T-cell (primary cell): Measurements from ENCODE around the gene ERBIN. TPM values are rescaled to one million over a fixed set of nuclear protein-coding genes. Genes with fewer than 3 reads are reported as not detected.
"Not testable (repeated sequence)": the region's sequence is repeated elsewhere in the genome, so short reads cannot be mapped to it uniquely, and the experiment has no call there.

Experiments
- ATAC-seq, 4 experiments: fragments of 200-7000 bp in 3 of 4; fragments of 150-1000 bp in 1 of 4; cut with Tn5 transposase; replicated peaks in 1 of 4; 1 replicate in 3 of 4; 2 replicates in 1 of 4; pipeline ENCODE4 v1.10.0; 2021; ENCODE audit warnings: moderate library complexity in 3 of 4, mild to moderate bottlenecking in 2 of 4, moderate number of reproducible peaks in 1 of 4
- CTCF ChIA-PET, 2 donors: fragments of 300-600 bp; sonication (Branson Sonifier 250); formaldehyde crosslinking; loops; one replicate each; lab custom pipeline; 2022; ENCODE audit warnings: antibody characterized with exemption in 2 of 2; lab: Charles Lee
- POLR2A ChIA-PET, 2 donors: fragments of 300-600 bp; sonication (Branson Sonifier 250); formaldehyde crosslinking; loops; one replicate each; lab custom pipeline; 2022; ENCODE audit warnings: antibody characterized with exemption in 2 of 2; lab: Charles Lee
- DNase-seq, 35 experiments: peaks; one replicate each; pipeline versions ENCODE4 v3.0.0 to v3.0.0-alpha.2; 2013 to 2023
- H3K27ac ChIP-seq: one replicate; pipeline ENCODE4 v1.5.1; 2013; ENCODE audit warnings: low read length
- H3K27me3 ChIP-seq, 2 experiments: replicated peaks in 1 of 2; 1 replicate in 1 of 2; 2 replicates in 1 of 2; pipeline versions ENCODE4 v1.6.1 to v1.7.0; 2013; ENCODE audit warnings: low read length in 1 of 2, mixed read lengths in 1 of 2; ENCODE audit not compliant: control insufficient read depth in 2 of 2, insufficient read depth in 2 of 2; ENCODE audit errors: extremely low read depth in 1 of 2
- H3K36me3 ChIP-seq, 2 donors: 1 replicate in 1 of 2; 2 replicates in 1 of 2; pipeline versions ENCODE4 v1.6.1 to v1.7.0; 2013; ENCODE audit warnings: low read length in 1 of 2; ENCODE audit not compliant: control insufficient read depth in 2 of 2, insufficient read depth in 1 of 2; ENCODE audit errors: extremely low read depth in 1 of 2
- H3K4me1 ChIP-seq, 2 experiments: 1 replicate in 1 of 2; 2 replicates in 1 of 2; pipeline versions ENCODE4 v1.6.1 to v1.7.0; 2013; ENCODE audit warnings: low read length in 2 of 2, mixed read lengths in 1 of 2; ENCODE audit not compliant: insufficient read depth in 2 of 2, control insufficient read depth in 1 of 2; ENCODE audit errors: extremely low read depth in 1 of 2
- H3K4me3 ChIP-seq, 2 donors: 1 replicate in 1 of 2; 2 replicates in 1 of 2; pipeline versions ENCODE4 v1.5.1 to v1.7.0; 2013; ENCODE audit warnings: mild to moderate bottlenecking in 2 of 2, low read length in 1 of 2, moderate library complexity in 1 of 2; ENCODE audit not compliant: control insufficient read depth in 1 of 2; ENCODE audit errors: extremely low read depth in 1 of 2
- H3K9me3 ChIP-seq: 2 replicates; pipeline ENCODE4 v1.7.0; 2013
- H3K27ac Mint-ChIP-seq, 2 donors: one replicate each; pipeline ENCODE4 v1.8.0; 2020 to 2021; ENCODE audit warnings: mild to moderate bottlenecking in 2 of 2, mixed read lengths in 2 of 2
- H3K27me3 Mint-ChIP-seq, 2 donors: one replicate each; pipeline ENCODE4 v1.8.0; 2021 to 2022; ENCODE audit warnings: mixed read lengths in 2 of 2
- H3K36me3 Mint-ChIP-seq: one replicate; pipeline ENCODE4 v1.8.0; 2021; ENCODE audit warnings: mixed read lengths
- H3K4me1 Mint-ChIP-seq, 3 donors: one replicate each; pipeline ENCODE4 v1.8.0; 2020 to 2022; ENCODE audit warnings: mixed read lengths in 3 of 3, mild to moderate bottlenecking in 1 of 3
- H3K4me3 Mint-ChIP-seq, 3 donors: one replicate each; pipeline ENCODE4 v1.8.0; 2020 to 2022; ENCODE audit warnings: mild to moderate bottlenecking in 3 of 3, mixed read lengths in 3 of 3, moderate library complexity in 3 of 3
- H3K9me3 Mint-ChIP-seq, 3 donors: one replicate each; pipeline ENCODE4 v1.8.0; 2020 to 2022; ENCODE audit warnings: mixed read lengths in 3 of 3
- WGBS: methylation state at CpG from one replicate; pipeline ENCODE4 v1.1.5; 2013; ENCODE audit warnings: missing lambda C conversion rate; ENCODE audit not compliant: insufficient coverage; 5-methylcytosine and 5-hydroxymethylcytosine counted together
- total RNA-seq, 35 experiments: library from RNA in 6 of 35; stranded (reverse) in 6 of 35; fragments of 120-200 nt in 1 of 35; gene quantifications; one replicate each; pipeline versions ENCODE4 v1.2.1 to v1.2.4 and lab custom pipeline; 2013 to 2026

The ERBIN gene
- total RNA-seq, 5 donors from 2014 or later (not counting 1 experiment from before 2014, with no cell fraction given): 105 to 125 (median 112) TPM

DNA sequence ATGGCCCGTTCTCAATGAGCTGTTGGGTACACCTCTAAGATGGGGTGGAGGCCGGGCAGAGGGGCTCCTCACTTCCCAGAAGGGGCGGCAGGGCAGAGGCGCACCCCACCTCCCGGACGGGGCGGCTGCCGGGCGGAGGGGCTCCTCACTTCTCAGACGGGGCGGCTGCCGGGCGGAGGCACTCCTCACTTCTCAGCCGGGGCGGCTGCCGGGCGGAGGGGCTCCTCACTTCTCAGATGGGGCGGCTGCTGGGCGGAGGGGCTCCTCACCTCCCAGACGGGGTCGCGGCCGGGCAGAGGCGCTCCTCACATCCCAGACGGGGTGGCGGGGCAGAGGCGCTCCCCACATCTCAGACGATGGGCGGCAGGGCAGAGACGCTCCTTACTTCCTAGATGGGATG is 31.3 kb downstream of the ERBIN start:
- POLR2A ChIA-PET, ATAC-seq, H3K27ac ChIP-seq, H3K4me3 Mint-ChIP-seq, DNase-seq, H3K4me3 ChIP-seq, H3K27ac Mint-ChIP-seq, H3K27me3 ChIP-seq, H3K9me3 Mint-ChIP-seq, H3K9me3 ChIP-seq, CTCF ChIA-PET, H3K27me3 Mint-ChIP-seq, H3K36me3 ChIP-seq: not testable (repeated sequence)
- Mint-ChIP-seq H3K4me1 (peaks cover 74 to 84% (median 77%) of the 10 kb centered on the region in 3 donors), H3K36me3 (peaks cover 27% of the 10 kb centered on the region)
- H3K4me1 ChIP-seq: peaks cover 3 to 17% of the 10 kb centered on the region in 2 experiments
- WGBS: 100% methylated on average over 4 of the region's 30 CpGs

DNA sequence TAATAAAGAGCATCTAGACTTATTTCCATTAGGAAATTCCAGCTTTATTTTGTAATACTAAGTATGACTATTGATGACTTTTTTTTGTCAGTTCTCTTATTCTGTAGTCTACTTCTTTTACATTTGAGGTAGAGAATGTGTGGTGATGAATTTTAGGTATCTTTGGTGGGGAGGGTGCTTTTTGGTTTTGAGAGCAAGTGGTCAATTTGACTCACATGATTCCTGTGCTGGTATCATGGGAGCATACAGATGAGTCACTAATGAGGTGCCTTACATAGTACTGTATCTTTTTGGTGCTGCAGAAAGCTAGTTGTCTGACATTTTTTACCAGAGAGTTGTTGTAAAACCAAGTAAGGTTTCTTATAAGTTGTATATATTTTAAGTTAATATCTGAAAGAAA is 35.3 kb downstream of the ERBIN start:
- Mint-ChIP-seq H3K9me3 (no peaks in the 10 kb centered on the region), H3K27me3 (no peaks in the 10 kb centered on the region), H3K27ac (peak overlapping the region; percentile 7 to 64), H3K4me1 (peaks cover 73 to 78% (median 78%) of the 10 kb centered on the region in 3 donors), H3K36me3 (peaks cover 24% of the 10 kb centered on the region), H3K4me3 (peak overlapping the region in 1 of 3 donors; percentile 0)
- DNase-seq: no peak
- Histone ChIP-seq H3K27ac (no peak overlapping the region), H3K36me3 (peaks cover 0 to 6% of the 10 kb centered on the region in 2 donors), H3K4me1 (peaks cover 13 to 29% of the 10 kb centered on the region in 2 experiments), H3K4me3 (no peak overlapping the region), H3K9me3 (no peaks in the 10 kb centered on the region), H3K27me3 (no peaks in the 10 kb centered on the region)
- ChIA-PET POLR2A (interaction anchor here (0.6 to 0.7 kb wide), 2 partner anchors 28 to 42 kb away, joined by 3 to 8 read pairs; no protein-coding TSS in a partner anchor), CTCF (no interaction called here)
- ATAC-seq: peak in 3 of 4 experiments; percentile 41 to 44 (median 43)

DNA sequence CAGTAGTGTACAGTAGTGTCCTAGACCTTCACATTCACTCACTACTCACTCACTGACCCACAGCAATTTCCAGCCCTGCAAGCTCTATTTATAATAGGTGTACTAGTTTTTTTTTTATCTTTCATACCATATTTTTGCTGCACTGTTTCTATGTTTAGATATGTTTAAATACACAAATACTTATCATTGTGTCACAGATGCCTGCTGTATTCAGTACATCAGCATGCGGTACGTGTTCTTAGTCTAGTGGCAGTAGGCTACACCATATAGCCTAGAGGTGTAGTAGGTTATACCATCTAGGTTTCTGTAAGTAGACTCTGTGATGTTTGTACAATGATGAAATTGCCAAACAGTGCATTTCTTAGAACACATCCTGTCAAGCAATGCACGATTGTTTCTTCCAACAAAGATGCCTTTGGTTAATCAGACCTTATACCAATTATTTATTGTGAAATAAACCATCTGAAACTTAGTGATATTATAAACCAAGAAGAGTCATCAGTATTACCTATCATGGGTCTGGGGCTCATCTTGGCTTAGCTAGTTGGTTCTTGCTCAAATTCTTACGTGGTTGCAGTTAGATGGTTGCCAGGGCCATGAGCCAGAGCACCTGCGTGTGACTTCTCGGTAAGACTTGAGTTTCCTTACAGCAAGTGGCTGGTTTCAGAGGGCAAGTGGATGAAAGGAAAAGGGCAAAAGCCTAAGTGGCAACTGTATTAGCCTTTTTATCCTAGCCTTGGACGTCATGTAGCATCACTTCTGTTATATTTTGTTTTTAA is 41.1 kb downstream of the ERBIN start:
- ChIA-PET POLR2A (interaction anchor here in 1 of 2 donors (0.6 kb wide), 1 partner anchor 88 kb away, joined by 3 read pairs; no protein-coding TSS in a partner anchor), CTCF (interaction anchor here (1.0 to 1.4 kb wide), 2 partner anchors 22 to 206 kb away, joined by 3 read pairs; no protein-coding TSS in a partner anchor)
- Mint-ChIP-seq H3K36me3 (peaks cover 15% of the 10 kb centered on the region), H3K4me3 (peak overlapping the region in 2 of 3 donors; percentile 4 to 63), H3K9me3 (no peaks in the 10 kb centered on the region), H3K27me3 (no peaks in the 10 kb centered on the region), H3K4me1 (peaks cover 79 to 87% (median 80%) of the 10 kb centered on the region in 3 donors), H3K27ac (peak overlapping the region; percentile 40 to 66)
- Histone ChIP-seq H3K4me1 (peaks cover 30 to 40% of the 10 kb centered on the region in 2 experiments), H3K36me3 (no peaks in the 10 kb centered on the region), H3K27ac (no peak overlapping the region), H3K4me3 (no peak overlapping the region), H3K9me3 (no peaks in the 10 kb centered on the region), H3K27me3 (no peaks in the 10 kb centered on the region)
- no peak for DNase-seq
- peak in 2 of 4 experiments; percentile 46 to 55 for ATAC-seq
- WGBS: 90% methylated on average over 3 of the region's 7 CpGs

DNA sequence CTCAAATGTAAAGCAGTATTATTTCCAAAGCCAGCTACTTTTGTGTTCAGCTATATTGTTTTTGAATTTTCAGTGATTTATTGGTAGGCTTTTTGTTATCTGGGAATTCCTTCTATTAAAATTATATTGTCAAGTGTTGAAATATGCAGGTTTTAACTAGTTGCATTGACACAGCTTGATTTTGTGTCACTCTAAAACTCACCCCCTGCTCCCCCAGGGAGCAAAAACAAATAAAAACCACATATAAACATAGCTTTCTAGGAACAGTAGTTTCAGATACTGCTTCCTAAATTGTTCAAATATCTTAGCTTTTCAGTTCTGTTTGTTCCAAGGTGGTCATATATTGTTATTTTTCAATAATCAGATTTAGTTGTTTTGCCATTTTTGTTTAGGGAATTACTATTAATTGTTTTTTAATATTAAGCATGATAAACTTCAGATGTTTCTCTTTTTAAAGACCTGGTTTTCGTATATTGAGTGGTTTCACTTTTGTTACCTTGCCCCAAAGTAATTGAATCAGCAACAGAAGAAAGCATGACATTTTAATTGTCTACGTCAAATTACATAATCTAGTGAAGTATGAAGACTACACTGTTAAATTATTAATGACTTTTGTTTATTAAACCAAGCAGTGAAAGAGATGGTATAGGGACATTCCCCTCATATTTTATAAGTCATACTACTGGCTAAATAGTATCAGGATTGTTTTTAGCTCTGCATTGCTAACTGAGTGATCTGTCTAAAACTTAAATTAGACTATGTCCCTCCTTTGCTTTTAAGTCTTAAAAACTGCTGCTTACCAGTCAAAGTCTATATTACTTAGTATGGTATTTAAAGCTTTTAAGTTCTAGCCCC is 43.4 kb downstream of the ERBIN start:
- H3K36me3 Mint-ChIP-seq: peaks cover 23% of the 10 kb centered on the region
- no peaks in the 10 kb centered on the region for H3K27me3 Mint-ChIP-seq
- Histone ChIP-seq H3K4me1 (peaks cover 25 to 33% of the 10 kb centered on the region in 2 experiments), H3K9me3 (no peaks in the 10 kb centered on the region), H3K27ac (no peak overlapping the region), H3K4me3 (no peak overlapping the region), H3K36me3 (peaks cover 0 to 2% of the 10 kb centered on the region in 2 donors), H3K27me3 (no peaks in the 10 kb centered on the region)
- ATAC-seq (peak in 1 of 4 experiments; percentile 34), DNase-seq (no peak)
- no CpG with 5 or more reads among the region's 2 CpGs for WGBS
- H3K27ac Mint-ChIP-seq: peak overlapping the region; percentile 40 to 45
- no peaks in the 10 kb centered on the region for H3K9me3 Mint-ChIP-seq
- peaks cover 76 to 83% (median 80%) of the 10 kb centered on the region in 3 donors for H3K4me1 Mint-ChIP-seq
- ChIA-PET POLR2A (interaction anchor here in 1 of 2 donors (0.6 to 1.0 kb wide), 5 partner anchors 13 to 45 kb away, joined by 3 to 9 read pairs (median 3); no protein-coding TSS in a partner anchor), CTCF (interaction anchor here in 1 of 2 donors (0.6 to 1.8 kb wide), 3 partner anchors 18 to 1104 kb away, joined by 3 to 4 read pairs (median 3); no protein-coding TSS in a partner anchor)
- peak overlapping the region; percentile 42 to 63 (median 59) for H3K4me3 Mint-ChIP-seq

- Histone ChIP-seq H3K9me3 (no peaks in the 10 kb centered on the region), H3K27ac (no peak overlapping the region), H3K27me3 (no peaks in the 10 kb centered on the region), H3K4me1 (peaks cover 24 to 28% of the 10 kb centered on the region in 2 experiments), H3K4me3 (no peak overlapping the region), H3K36me3 (peaks cover 0 to 2% of the 10 kb centered on the region in 2 donors)
- Mint-ChIP-seq H3K27me3 (no peaks in the 10 kb centered on the region), H3K9me3 (peaks cover 0 to under 1% (median 0%) of the 10 kb centered on the region in 3 donors), H3K36me3 (peaks cover 25% of the 10 kb centered on the region), H3K27ac (peak overlapping the region; percentile 66 to 75), H3K4me3 (peak overlapping the region; percentile 2 to 63 (median 42)), H3K4me1 (peaks cover 75 to 81% (median 77%) of the 10 kb centered on the region in 3 donors)
- CTCF ChIA-PET: interaction anchor here (0.6 to 1.8 kb wide), 5 partner anchors 19 to 339 kb away, joined by 3 to 5 read pairs (median 4); no protein-coding TSS in a partner anchor
- 86% methylated on average over 3 of the region's 7 CpGs for WGBS
- DNase-seq (no peak), ATAC-seq (peak in 1 of 4 experiments; percentile 32)
- POLR2A ChIA-PET: interaction anchor here in 1 of 2 donors (0.6 to 1.0 kb wide), 2 partner anchors 14 to 46 kb away, joined by 3 to 9 read pairs; no protein-coding TSS in a partner anchor
Measured at GRCh38 chr5:65970481-65971367, 44.3 kb downstream of the ERBIN start.
